Trophoblast cell (in vitro differentiated cells and primary cell): Measurements from ENCODE around the gene APMAP.

Source experiments
- DNase-seq, 2 donors: peaks; one replicate each; pipeline ENCODE4 v3.0.0-alpha.2; 2016
- H2AFZ ChIP-seq: 2 replicates; pipeline ENCODE4 v1.6.1; 2013; ENCODE audit warnings: low read length, moderate library complexity, mild to moderate bottlenecking; ENCODE audit not compliant: insufficient read depth, poor library complexity
- H2AK5ac ChIP-seq: 2 replicates; pipeline ENCODE4 v1.6.1; 2013; ENCODE audit warnings: mild to moderate bottlenecking, low read length
- H2BK120ac ChIP-seq: 2 replicates; pipeline ENCODE4 v1.6.1; 2013; ENCODE audit warnings: low read length, mild to moderate bottlenecking, moderate library complexity; ENCODE audit not compliant: insufficient read depth, poor library complexity
- H2BK12ac ChIP-seq: 2 replicates; pipeline ENCODE4 v1.6.1; 2013; ENCODE audit warnings: mild to moderate bottlenecking, low read length, moderate library complexity
- H2BK5ac ChIP-seq: 2 replicates; pipeline ENCODE4 v1.6.1; 2013; ENCODE audit warnings: low read length, low read depth, moderate library complexity, mild to moderate bottlenecking; ENCODE audit not compliant: poor library complexity
- H3K14ac ChIP-seq: 2 replicates; pipeline ENCODE4 v1.6.1; 2013; ENCODE audit warnings: mild to moderate bottlenecking, low read length
- H3K18ac ChIP-seq: 2 replicates; pipeline ENCODE4 v1.6.1; 2013; ENCODE audit warnings: mild to moderate bottlenecking, low read length
- H3K23ac ChIP-seq: 2 replicates; pipeline ENCODE4 v1.6.1; 2013; ENCODE audit warnings: low read length
- H3K27ac ChIP-seq: 2 replicates; pipeline ENCODE4 v1.5.1; 2013; ENCODE audit warnings: low read depth, mild to moderate bottlenecking, inconsistent platforms, low read length, moderate library complexity
- H3K27me3 ChIP-seq: 2 replicates; pipeline ENCODE4 v1.6.1; 2013; ENCODE audit warnings: inconsistent platforms, mild to moderate bottlenecking, low read length, moderate library complexity; ENCODE audit not compliant: insufficient read depth
- H3K36me3 ChIP-seq, 2 experiments: 1 replicate in 1 of 2; 2 replicates in 1 of 2; pipeline ENCODE4 v1.6.1; 2013; ENCODE audit warnings: low read length in 2 of 2, mild to moderate bottlenecking in 2 of 2, moderate library complexity in 1 of 2; ENCODE audit not compliant: insufficient read depth in 2 of 2, control insufficient read depth in 1 of 2
- H3K4ac ChIP-seq: 2 replicates; pipeline ENCODE4 v1.6.1; 2013; ENCODE audit warnings: low read depth, mild to moderate bottlenecking, low read length, moderate library complexity
- H3K4me1 ChIP-seq, 2 experiments: 1 replicate in 1 of 2; 2 replicates in 1 of 2; pipeline ENCODE4 v1.6.1; 2013; ENCODE audit warnings: low read length in 2 of 2, mild to moderate bottlenecking in 2 of 2, moderate library complexity in 1 of 2; ENCODE audit not compliant: insufficient read depth in 2 of 2, control insufficient read depth in 1 of 2
- H3K4me2 ChIP-seq: 2 replicates; pipeline ENCODE4 v1.6.1; 2013; ENCODE audit warnings: inconsistent platforms, mild to moderate bottlenecking, low read length, moderate library complexity
- H3K4me3 ChIP-seq: 2 replicates; pipeline ENCODE4 v1.5.1; 2013; ENCODE audit warnings: mild to moderate bottlenecking, low read depth, low read length, inconsistent platforms
- H3K79me1 ChIP-seq: one replicate; pipeline ENCODE4 v1.6.1; 2013; ENCODE audit warnings: low read length
- H3K79me2 ChIP-seq: 2 replicates; pipeline ENCODE4 v1.6.1; 2013; ENCODE audit warnings: low read length, mild to moderate bottlenecking; ENCODE audit not compliant: control insufficient read depth, insufficient read depth, poor library complexity
- H3K9ac ChIP-seq: 2 replicates; pipeline ENCODE4 v1.6.1; 2013; ENCODE audit warnings: mild to moderate bottlenecking, low read length
- H3K9me3 ChIP-seq: 2 replicates; pipeline ENCODE4 v1.6.1; 2013; ENCODE audit warnings: low read depth, mild to moderate bottlenecking, control low read depth, inconsistent platforms, low read length; ENCODE audit not compliant: insufficient read depth
- H4K12ac ChIP-seq: 2 replicates; pipeline ENCODE4 v1.6.1; 2013; ENCODE audit warnings: low read depth, mild to moderate bottlenecking, low read length, moderate library complexity
- H4K8ac ChIP-seq: 2 replicates; pipeline ENCODE4 v1.6.1; 2013; ENCODE audit warnings: low read depth, mild to moderate bottlenecking, low read length, moderate library complexity
- H4K91ac ChIP-seq: one replicate; pipeline ENCODE4 v1.6.1; 2013; ENCODE audit warnings: low read depth, mild to moderate bottlenecking, low read length, moderate library complexity
- WGBS: extraction: QIAGEN DNeasy Blood & Tissue Kit; methylation state at CpG from one replicate; pipeline ENCODE4 v1.1.7; 2013; ENCODE audit warnings: missing lambda C conversion rate; ENCODE audit not compliant: insufficient read length, insufficient coverage; ENCODE audit errors: extremely low coverage; 5-methylcytosine and 5-hydroxymethylcytosine counted together

APMAP gene

GRCh38 chr20:25008388-25009217 is 16.1 kb upstream of the APMAP start:
- no peak overlapping the region for H2BK120ac ChIP-seq
- H4K8ac ChIP-seq, result no peak overlapping the region
- no peak overlapping the region for H3K4ac ChIP-seq
- no peak overlapping the region for H3K4me3 ChIP-seq
- H2AFZ ChIP-seq, result no peak overlapping the region
- no peak overlapping the region for H2BK12ac ChIP-seq
- H2BK5ac ChIP-seq, result no peak overlapping the region
- no peak overlapping the region for H3K23ac ChIP-seq
- WGBS, result no CpG with 5 or more reads among the region's 11 CpGs
- no peaks in the 10 kb centered on the region for H3K36me3 ChIP-seq
- H2AK5ac ChIP-seq, result no peak overlapping the region
- H3K27me3 ChIP-seq, result no peaks in the 10 kb centered on the region
- H3K9me3 ChIP-seq, result no peaks in the 10 kb centered on the region
- no peak overlapping the region for H3K18ac ChIP-seq
- H4K91ac ChIP-seq, result no peak overlapping the region
- no peaks in the 10 kb centered on the region for H3K79me1 ChIP-seq
- H3K14ac ChIP-seq, result no peak overlapping the region
- H3K4me1 ChIP-seq, result no peaks in the 10 kb centered on the region
- no peak overlapping the region for H3K27ac ChIP-seq
- no peaks in the 10 kb centered on the region for H3K79me2 ChIP-seq
- no peak for DNase-seq
- no peak overlapping the region for H3K4me2 ChIP-seq
- H3K9ac ChIP-seq, result no peak overlapping the region
- no peak overlapping the region for H4K12ac ChIP-seq

- Histone ChIP-seq H3K9me3 (no peaks in the 10 kb centered on the region), H3K4ac (no peak overlapping the region), H3K4me2 (no peak overlapping the region), H4K12ac (no peak overlapping the region), H3K27me3 (no peaks in the 10 kb centered on the region), H3K9ac (no peak overlapping the region), H3K79me2 (no peaks in the 10 kb centered on the region), H4K91ac (no peak overlapping the region), H2AK5ac (no peak overlapping the region), H3K27ac (no peak overlapping the region), H2BK120ac (no peak overlapping the region), H2BK5ac (no peak overlapping the region), H3K36me3 (no peaks in the 10 kb centered on the region), H3K23ac (no peak overlapping the region), H3K14ac (no peak overlapping the region), H2AFZ (no peak overlapping the region), H3K79me1 (no peaks in the 10 kb centered on the region), H3K4me1 (no peaks in the 10 kb centered on the region), H4K8ac (no peak overlapping the region), H2BK12ac (no peak overlapping the region), H3K4me3 (no peak overlapping the region), H3K18ac (no peak overlapping the region)
- WGBS, result no CpG with 5 or more reads among the region's 22 CpGs
- no peak for DNase-seq
Observed at GRCh38 chr20:25007491-25008305, 15.1 kb upstream of the APMAP start.

GRCh38 chr20:25006431-25007167 is 14.0 kb upstream of the APMAP start:
- no peaks in the 10 kb centered on the region for H3K79me1 ChIP-seq
- no peak for DNase-seq
- WGBS, result no CpG with 5 or more reads among the region's 12 CpGs

GRCh38 chr20:25005661-25006060 is 13.1 kb upstream of the APMAP start:
- H3K4me2 ChIP-seq, result no peak overlapping the region
- no peak overlapping the region for H3K18ac ChIP-seq
- no peaks in the 10 kb centered on the region for H3K36me3 ChIP-seq
- no peak overlapping the region for H2BK120ac ChIP-seq
- H3K23ac ChIP-seq, result no peak overlapping the region
- no peaks in the 10 kb centered on the region for H3K4me1 ChIP-seq
- H3K79me2 ChIP-seq, result no peaks in the 10 kb centered on the region
- H4K91ac ChIP-seq, result no peak overlapping the region
- WGBS, result no CpG with 5 or more reads among the region's 8 CpGs
- no peak overlapping the region for H4K8ac ChIP-seq
- H2AFZ ChIP-seq, result no peak overlapping the region
- no peak overlapping the region for H2BK5ac ChIP-seq
- no peaks in the 10 kb centered on the region for H3K79me1 ChIP-seq
- no peak overlapping the region for H3K9ac ChIP-seq
- no peaks in the 10 kb centered on the region for H3K27me3 ChIP-seq
- H3K9me3 ChIP-seq, result no peaks in the 10 kb centered on the region
- no peak overlapping the region for H3K27ac ChIP-seq
- no peak for DNase-seq
- no peak overlapping the region for H4K12ac ChIP-seq
- H3K4ac ChIP-seq, result no peak overlapping the region
- no peak overlapping the region for H2AK5ac ChIP-seq
- H2BK12ac ChIP-seq, result no peak overlapping the region
- no peak overlapping the region for H3K14ac ChIP-seq
- no peak overlapping the region for H3K4me3 ChIP-seq

More at GRCh38 chr20:25006431-25007167, 14.0 kb upstream of the APMAP start:
- H3K4ac ChIP-seq, result no peak overlapping the region
- H2BK12ac ChIP-seq, result no peak overlapping the region
- no peak overlapping the region for H2AK5ac ChIP-seq
- H3K9ac ChIP-seq, result no peak overlapping the region
- no peaks in the 10 kb centered on the region for H3K79me2 ChIP-seq
- no peak overlapping the region for H3K18ac ChIP-seq
- H4K91ac ChIP-seq, result no peak overlapping the region
- no peaks in the 10 kb centered on the region for H3K9me3 ChIP-seq
- no peak overlapping the region for H3K4me2 ChIP-seq
- H3K27ac ChIP-seq, result no peak overlapping the region
- H3K14ac ChIP-seq, result no peak overlapping the region
- H3K27me3 ChIP-seq, result no peaks in the 10 kb centered on the region
- H2BK120ac ChIP-seq, result no peak overlapping the region
- H3K4me3 ChIP-seq, result no peak overlapping the region
- H3K36me3 ChIP-seq, result no peaks in the 10 kb centered on the region
- H3K4me1 ChIP-seq, result no peaks in the 10 kb centered on the region
- no peak overlapping the region for H4K12ac ChIP-seq
- H2BK5ac ChIP-seq, result no peak overlapping the region
- no peak overlapping the region for H2AFZ ChIP-seq
- no peak overlapping the region for H4K8ac ChIP-seq
- H3K23ac ChIP-seq, result no peak overlapping the region
